HepG2 (cell line): ENCODE results near the gene KRT6C. TPM values are rescaled to one million over a fixed set of nuclear protein-coding genes. Genes with fewer than 3 reads are reported as not detected.

Source experiments
- ATAC-seq: fragments of 200-7000 bp; cut with Tn5 transposase; 3 replicates; pipeline ENCODE4 v1.9.1; 2020; ENCODE audit warnings: mild to moderate bottlenecking, moderate library complexity
- BruUV-seq: library from RNA; stranded (reverse); fragments of 400-500 nt; replicated peaks from 2 replicates; lab custom pipeline; 2021; lab: Mats Ljungman, UMichigan
- CTCF ChIA-PET: fragments of 300-600 bp; formaldehyde crosslinking; extraction: SDS; loops from one replicate; lab custom pipeline; 2021; ENCODE audit warnings: low total read pairs, inconsistent platforms, low intra/inter-chr PET ratio; lab: Yijun Ruan, JAX
- POLR2A ChIA-PET: fragments of 350-600 bp; sonication (Branson Sonifier 250); formaldehyde crosslinking; loops from one replicate; lab custom pipeline; 2020; ENCODE audit warnings: antibody characterized with exemption, inconsistent platforms; lab: Yijun Ruan, JAX
- DNase-seq: peaks from one replicate; pipeline ENCODE4 v3.0.0-alpha.2; 2015; ENCODE audit warnings: low spot score
- FAIRE-seq: peaks from 3 replicates; lab custom pipeline; 2011; peaks lifted over from hg19 to GRCh38; lab: Jason Lieb, UNC
- H2AFZ ChIP-seq: one replicate; pipeline ENCODE4 v1.6.1; 2011; ENCODE audit warnings: low read length, inconsistent platforms
- H3K27ac ChIP-seq: fragments of 300-600 bp; 3 replicates; pipeline ENCODE4 v1.8.0; 2011; ENCODE audit warnings: mixed run types, mild to moderate bottlenecking, mixed read lengths, low read length, inconsistent platforms; ENCODE audit not compliant: insufficient read depth; ENCODE audit errors: extremely low read length
- H3K27me3 ChIP-seq, 2 experiments: fragments of 200-600 bp in 1 of 2; 2 replicates in 1 of 2; 3 replicates in 1 of 2; pipeline versions ENCODE4 v1.6.0 to v1.8.0; 2011; ENCODE audit warnings: low read length in 2 of 2, mild to moderate bottlenecking in 2 of 2, moderate library complexity in 2 of 2, inconsistent platforms in 1 of 2; ENCODE audit not compliant: insufficient read depth in 2 of 2, control insufficient read depth in 1 of 2
- H3K36me3 ChIP-seq, 2 experiments: fragments of 200-600 bp in 1 of 2; replicated peaks in 1 of 2; 2 replicates in 1 of 2; 3 replicates in 1 of 2; pipeline versions ENCODE4 v1.5.1 to v1.8.0; 2011; ENCODE audit warnings: low read length in 2 of 2, inconsistent platforms in 1 of 2; ENCODE audit not compliant: insufficient read depth in 2 of 2, control insufficient read depth in 1 of 2
- H3K4me1 ChIP-seq: 2 replicates; pipeline ENCODE4 v1.5.1; 2012; ENCODE audit warnings: low read length, inconsistent platforms; ENCODE audit not compliant: insufficient read depth
- H3K4me2 ChIP-seq: 2 replicates; pipeline ENCODE4 v1.6.0; 2011; ENCODE audit warnings: low read depth, low read length, inconsistent platforms
- H3K4me3 ChIP-seq, 3 experiments: fragments of 200-600 bp in 1 of 3; sonication (generic), shearing (Covaris generic) in 1 of 3; replicated peaks in 1 of 3; 2 replicates each; pipeline ENCODE4 v1.5.1; 2011 to 2016; ENCODE audit warnings: low read length in 3 of 3, inconsistent platforms in 2 of 3, low read depth in 2 of 3, mild to moderate bottlenecking in 2 of 3, control low read depth in 1 of 3, mixed read lengths in 1 of 3; ENCODE audit not compliant: insufficient read depth in 1 of 3
- H3K79me2 ChIP-seq: one replicate; pipeline ENCODE4 v1.6.1; 2011; ENCODE audit warnings: low read length, inconsistent platforms; ENCODE audit not compliant: insufficient read depth
- H3K9ac ChIP-seq: 2 replicates; pipeline ENCODE4 v1.6.0; 2011; ENCODE audit warnings: mild to moderate bottlenecking, low read depth, low read length, inconsistent platforms; ENCODE audit not compliant: insufficient read depth
- H3K9me3 ChIP-seq: 2 replicates; pipeline ENCODE4 v1.5.1; 2012; ENCODE audit warnings: mild to moderate bottlenecking, low read length
- H4K20me1 ChIP-seq: 2 replicates; pipeline ENCODE4 v1.6.0; 2011; ENCODE audit warnings: inconsistent platforms, mild to moderate bottlenecking, low read length, moderate library complexity; ENCODE audit not compliant: insufficient read depth
- CC2D1A ChIP-seq: sonication (generic); formaldehyde crosslinking; IDR thresholded peaks from 2 replicates; pipeline ENCODE4 v1.8.1; 2023; ENCODE audit warnings: mild to moderate bottlenecking, missing genetic modification reagents
- FOXA3 ChIP-seq: IDR thresholded peaks from 2 replicates; pipeline ENCODE4 v1.6.1; 2016; ENCODE audit warnings: missing genetic modification reagents, missing compliant biosample characterization
- FOXK1 ChIP-seq: sonication (generic); formaldehyde crosslinking; IDR thresholded peaks from 2 replicates; pipeline ENCODE4 v1.4.0; 2020; ENCODE audit warnings: low read depth, missing genetic modification reagents, borderline replicate concordance
- HMGA1 ChIP-seq: sonication (generic); formaldehyde crosslinking; conservative IDR thresholded peaks from 2 replicates; pipeline ENCODE4 v1.4.0; 2020; ENCODE audit warnings: missing genetic modification reagents
- HOXD1 ChIP-seq: sonication (generic); formaldehyde crosslinking; IDR thresholded peaks from 2 replicates; pipeline ENCODE4 v1.5.0; 2020; ENCODE audit warnings: missing genetic modification reagents
- IKZF4 ChIP-seq: sonication (generic); formaldehyde crosslinking; IDR thresholded peaks from 2 replicates; pipeline ENCODE4 v1.5.1; 2020; ENCODE audit warnings: borderline replicate concordance, mild to moderate bottlenecking, low read depth, missing genetic modification reagents; ENCODE audit errors: not compliant biosample characterization
- NFE2L2 ChIP-seq: fragments of 150-350 bp; IDR thresholded peaks from 2 replicates; pipeline ENCODE4 v1.6.1; 2014; ENCODE audit warnings: low read length
- STAG1 ChIP-seq: sonication (generic); formaldehyde crosslinking; IDR thresholded peaks from 2 replicates; pipeline ENCODE4 v1.4.0; 2020; ENCODE audit warnings: missing genetic modification reagents
- TBL1XR1 ChIP-seq: fragments of 150-350 bp; IDR thresholded peaks from 2 replicates; pipeline ENCODE4 v1.6.1; 2014; ENCODE audit warnings: borderline replicate concordance, low read length; ENCODE audit not compliant: partially characterized antibody
- TBP ChIP-seq: sonication (generic); formaldehyde crosslinking; IDR thresholded peaks from 2 replicates; pipeline ENCODE4 v1.5.0; 2020; ENCODE audit warnings: missing genetic modification reagents
- ZFP82 ChIP-seq: sonication (generic); formaldehyde crosslinking; IDR thresholded peaks from 2 replicates; pipeline ENCODE4 v1.5.1; 2020; ENCODE audit warnings: mild to moderate bottlenecking, missing genetic modification reagents, borderline replicate concordance
- ZMYM2 ChIP-seq: sonication (generic); formaldehyde crosslinking; IDR thresholded peaks from 2 replicates; pipeline ENCODE4 v1.8.0; 2022; ENCODE audit warnings: mild to moderate bottlenecking, missing genetic modification reagents
- ZNF546 ChIP-seq: sonication (generic); formaldehyde crosslinking; conservative IDR thresholded peaks from 2 replicates; pipeline ENCODE4 v1.8.1; 2023; ENCODE audit warnings: mild to moderate bottlenecking, missing genetic modification reagents
- ZNF746 ChIP-seq: sonication (generic); formaldehyde crosslinking; IDR thresholded peaks from 2 replicates; pipeline ENCODE4 v1.8.0; 2022; ENCODE audit warnings: mild to moderate bottlenecking, missing genetic modification reagents
- ZNF777 ChIP-seq: sonication (generic); formaldehyde crosslinking; IDR thresholded peaks from 2 replicates; pipeline ENCODE4 v1.4.0; 2020; ENCODE audit warnings: missing genetic modification reagents
- ZNF891 ChIP-seq: sonication (generic); formaldehyde crosslinking; IDR thresholded peaks from 2 replicates; pipeline ENCODE4 v1.5.0; 2020; ENCODE audit warnings: mild to moderate bottlenecking, missing genetic modification reagents
- WGBS: methylation state at CpG from one replicate; pipeline ENCODE4 v1.1.6; 2017; ENCODE audit warnings: low lambda C conversion rate; 5-methylcytosine and 5-hydroxymethylcytosine counted together
- in situ Hi-C: cut with HindIII; loops from 2 replicates; pipeline ENCODE4 v1.10.0; 2017; ENCODE audit warnings: low pct_unique_long_range_greater_than_20kb; ENCODE audit not compliant: extremely low pct_ligation_motif_present
- intact Hi-C: fragments of 100-400 bp; cut with micrococcal nuclease; formaldehyde crosslinking; loops from one replicate; pipeline ENCODE4 v1.10.0; 2022; ENCODE audit not compliant: unreplicated experiment
- polyA plus RNA-seq, 8 experiments: library from polyadenylated mRNA; depleted of rRNA in 3 of 8; stranded (reverse) in 7 of 8; unstranded in 1 of 8; fragments of >200 nt; fragmentation: Illumina TruSeq in 4 of 8; extraction: Trizol in 4 of 8; gene quantifications; 2 replicates each; pipeline versions ENCODE4 v1.2.1 to v1.2.3, GENCODE V29; 2011 to 2016; ENCODE audit warnings: low read depth in 4 of 8, missing spikeins in 1 of 8, mixed read lengths in 1 of 8; ENCODE audit not compliant: insufficient read depth in 1 of 8
- total RNA-seq, 5 experiments: library from RNA; depleted of rRNA; stranded (reverse); fragments of >200 nt; fragmentation: Illumina TruSeq; extraction: Trizol; gene quantifications; 2 replicates each; pipeline ENCODE4 v1.2.3, GENCODE V29; 2016; ENCODE audit warnings: low read depth in 1 of 5
- TF ChIP-seq, protein P1 (sequence below): sonication (generic); formaldehyde crosslinking; IDR thresholded peaks from 2 replicates; pipeline ENCODE4 v1.5.1; 2020; ENCODE audit warnings: missing genetic modification reagents, mild to moderate bottlenecking, borderline replicate concordance
- TF ChIP-seq, protein P2 (sequence below): sonication (generic); formaldehyde crosslinking; IDR thresholded peaks from 2 replicates; pipeline ENCODE4 v1.4.0; 2020; ENCODE audit warnings: missing genetic modification reagents; ENCODE audit errors: not compliant biosample characterization
- TF ChIP-seq, protein P3 (sequence below): sonication (generic); formaldehyde crosslinking; IDR thresholded peaks from 2 replicates; pipeline ENCODE4 v1.5.0; 2020; ENCODE audit warnings: mild to moderate bottlenecking, missing genetic modification reagents

Gene KRT6C
- total and polyA plus RNA-seq, 2 of the 13 experiments (the other 11 are each of a cell fraction or from before 2014, with no cell fraction given) = 0.03 TPM; not detected in 1

DNA sequence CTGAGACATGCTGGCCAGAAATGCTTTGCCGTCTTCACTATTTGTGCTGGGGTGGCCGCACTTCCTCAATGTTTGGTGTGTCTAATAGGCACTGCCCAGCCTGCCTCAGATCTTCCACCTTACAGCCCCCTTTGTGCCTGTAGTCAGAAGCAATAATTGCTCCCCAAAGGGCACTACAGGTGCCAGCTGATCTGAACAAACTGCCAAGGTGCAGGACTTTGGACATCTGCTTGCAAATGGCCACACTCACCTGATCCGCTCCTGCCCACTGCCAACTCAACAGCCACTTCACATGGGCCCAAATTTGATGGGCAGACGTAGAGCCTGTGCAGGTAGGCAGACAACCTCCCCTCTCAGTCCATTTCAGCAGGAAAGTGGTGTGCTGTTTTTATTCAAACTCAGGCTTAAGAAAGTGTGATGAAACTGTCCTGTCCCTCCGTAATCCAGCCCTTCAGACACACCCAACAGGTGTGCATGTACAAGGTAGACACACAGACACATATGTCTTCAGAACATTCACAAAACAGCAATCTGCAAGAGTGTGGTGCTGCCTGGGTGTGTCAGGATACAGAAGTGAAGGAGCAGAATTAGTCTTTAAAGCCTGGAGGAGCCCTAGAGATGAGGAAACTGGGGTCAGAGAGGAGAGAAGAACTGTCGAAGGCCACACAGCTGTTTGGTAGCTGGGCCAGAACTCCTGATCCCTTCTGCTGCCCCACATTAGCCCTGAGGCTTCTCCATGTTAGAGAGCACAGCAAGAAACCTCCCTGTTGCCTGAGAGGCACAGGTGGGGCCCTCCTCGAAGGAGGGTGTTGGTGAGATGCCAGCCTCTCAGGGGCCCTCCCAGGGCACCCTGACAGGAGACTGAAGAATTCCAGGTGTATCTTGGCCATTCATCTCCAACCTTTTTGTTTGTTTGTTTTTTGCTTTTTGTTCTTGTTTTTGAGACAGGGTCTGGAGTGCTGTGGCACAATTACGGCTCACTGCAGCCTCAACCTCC, 35.0 kb downstream of the KRT6C start:
- Histone ChIP-seq H3K9ac (no peak overlapping the region), H4K20me1 (no peaks in the 10 kb centered on the region), H3K27ac (no peak overlapping the region), H3K9me3 (no peaks in the 10 kb centered on the region), H3K4me1 (peaks cover 13% of the 10 kb centered on the region), H3K4me2 (no peak overlapping the region), H2AFZ (no peak overlapping the region), H3K27me3 (peaks cover 0 to 1% of the 10 kb centered on the region in 2 experiments; a peak in 3 of 5 replicates), H3K79me2 (no peaks in the 10 kb centered on the region), H3K4me3 (no peak overlapping the region), H3K36me3 (no peaks in the 10 kb centered on the region)
- FAIRE-seq = no peak
- in situ Hi-C loops = no loop called here
- DNase-seq = no peak
- no peak for ATAC-seq
- TF ChIP-seq ZFP82 (no peak), ZNF546 (no peak), TBP (CRISPR knock-in tag) (no peak), HOXD1 (CRISPR knock-in tag) (no peak), TBL1XR1 (no peak), ZNF891 (CRISPR knock-in tag) (no peak), FOXA3 (CRISPR knock-in tag) (no peak), HMGA1 (CRISPR knock-in tag) (no peak), IKZF4 (CRISPR knock-in tag) (no peak), ZNF777 (CRISPR knock-in tag) (no peak), CC2D1A (CRISPR knock-in tag) (no peak), STAG1 (CRISPR knock-in tag) (no peak), ZNF746 (CRISPR knock-in tag) (no peak), ZMYM2 (CRISPR knock-in tag) (no peak), NFE2L2 (no peak), FOXK1 (no peak)
- TF ChIP-seq, protein P1, sequence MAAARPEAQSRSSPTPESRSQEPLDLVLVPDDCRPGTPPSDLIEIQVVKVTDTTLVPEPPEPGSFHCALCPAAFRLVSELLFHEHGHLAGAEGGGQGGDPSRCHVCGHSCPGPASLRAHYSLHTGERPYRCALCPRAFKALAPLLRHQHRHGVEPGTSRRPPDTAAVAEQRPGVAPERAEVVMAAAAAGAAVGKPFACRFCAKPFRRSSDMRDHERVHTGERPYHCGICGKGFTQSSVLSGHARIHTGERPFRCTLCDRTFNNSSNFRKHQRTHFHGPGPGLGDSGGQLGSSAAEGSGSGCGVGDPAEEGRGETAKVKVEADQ = no peak
- TF ChIP-seq, protein P2, sequence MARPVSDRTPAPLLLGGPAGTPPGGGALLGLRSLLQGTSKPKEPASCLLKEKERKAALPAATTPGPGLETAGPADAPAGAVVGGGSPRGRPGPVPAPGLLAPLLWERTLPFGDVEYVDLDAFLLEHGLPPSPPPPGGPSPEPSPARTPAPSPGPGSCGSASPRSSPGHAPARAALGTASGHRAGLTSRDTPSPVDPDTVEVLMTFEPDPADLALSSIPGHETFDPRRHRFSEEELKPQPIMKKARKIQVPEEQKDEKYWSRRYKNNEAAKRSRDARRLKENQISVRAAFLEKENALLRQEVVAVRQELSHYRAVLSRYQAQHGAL = no peak
- TF ChIP-seq, protein P3, sequence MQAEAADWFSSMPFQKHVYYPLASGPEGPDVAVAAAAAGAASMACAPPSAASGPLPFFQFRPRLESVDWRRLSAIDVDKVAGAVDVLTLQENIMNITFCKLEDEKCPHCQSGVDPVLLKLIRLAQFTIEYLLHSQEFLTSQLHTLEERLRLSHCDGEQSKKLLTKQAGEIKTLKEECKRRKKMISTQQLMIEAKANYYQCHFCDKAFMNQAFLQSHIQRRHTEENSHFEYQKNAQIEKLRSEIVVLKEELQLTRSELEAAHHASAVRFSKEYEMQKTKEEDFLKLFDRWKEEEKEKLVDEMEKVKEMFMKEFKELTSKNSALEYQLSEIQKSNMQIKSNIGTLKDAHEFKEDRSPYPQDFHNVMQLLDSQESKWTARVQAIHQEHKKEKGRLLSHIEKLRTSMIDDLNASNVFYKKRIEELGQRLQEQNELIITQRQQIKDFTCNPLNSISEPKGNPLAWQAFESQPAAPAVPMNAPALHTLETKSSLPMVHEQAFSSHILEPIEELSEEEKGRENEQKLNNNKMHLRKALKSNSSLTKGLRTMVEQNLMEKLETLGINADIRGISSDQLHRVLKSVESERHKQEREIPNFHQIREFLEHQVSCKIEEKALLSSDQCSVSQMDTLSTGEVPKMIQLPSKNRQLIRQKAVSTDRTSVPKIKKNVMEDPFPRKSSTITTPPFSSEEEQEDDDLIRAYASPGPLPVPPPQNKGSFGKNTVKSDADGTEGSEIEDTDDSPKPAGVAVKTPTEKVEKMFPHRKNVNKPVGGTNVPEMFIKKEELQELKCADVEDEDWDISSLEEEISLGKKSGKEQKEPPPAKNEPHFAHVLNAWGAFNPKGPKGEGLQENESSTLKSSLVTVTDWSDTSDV (CRISPR knock-in tag) = no peak
- POLR2A ChIA-PET = no interaction called here
- CTCF ChIA-PET = no interaction called here
- WGBS = 35% methylated on average over 5 of the region's 8 CpGs
- no TSS peak for BruUV-seq
- intact Hi-C loops = no loop called here
